H1 (cell line): ENCODE results near the gene APOBEC3G. TPM values are rescaled to one million over a fixed set of nuclear protein-coding genes. Genes with fewer than 3 reads are reported as not detected.
"Not testable (repeated sequence)": the region's sequence is repeated elsewhere in the genome, so short reads cannot be mapped to it uniquely, and the experiment has no call there.

ENCODE experiments used
- CTCF ChIA-PET: fragments of 300-600 bp; sonication (Branson Sonifier 250); formaldehyde crosslinking; loops from one replicate; lab custom pipeline; 2021; ENCODE audit not compliant: partially characterized antibody; lab: Charles Lee
- POLR2A ChIA-PET: fragments of 300-600 bp; sonication (Branson Sonifier 250); formaldehyde crosslinking; loops from one replicate; lab custom pipeline; 2021; ENCODE audit warnings: inconsistent platforms; ENCODE audit not compliant: partially characterized antibody; lab: Charles Lee
- DNase-seq, 2 experiments: peaks; one replicate each; pipeline versions ENCODE4 v3.0.0 to v3.0.0-alpha.2; 2010 to 2022; ENCODE audit warnings: low spot score in 2 of 2, low read depth in 1 of 2, mixed read lengths in 1 of 2
- FAIRE-seq: peaks from 2 replicates; lab custom pipeline; 2011; peaks lifted over from hg19 to GRCh38; lab: Jason Lieb, UNC
- H2AFZ ChIP-seq: 2 replicates; pipeline ENCODE4 v1.8.1; 2012; ENCODE audit warnings: low read length, inconsistent platforms
- H2AK5ac ChIP-seq: 2 replicates; pipeline ENCODE4 v1.6.1; 2013; ENCODE audit warnings: low read depth, low read length
- H2BK120ac ChIP-seq: replicated peaks from 2 replicates; pipeline ENCODE3; 2013; ENCODE audit warnings: low read depth, low read length, inconsistent platforms
- H2BK12ac ChIP-seq: 2 replicates; pipeline ENCODE4 v1.6.1; 2013; ENCODE audit warnings: low read depth, low read length
- H2BK15ac ChIP-seq: 2 replicates; pipeline ENCODE4 v1.6.1; 2013; ENCODE audit warnings: low read length
- H2BK20ac ChIP-seq: 2 replicates; pipeline ENCODE4 v1.6.1; 2013; ENCODE audit warnings: low read length
- H2BK5ac ChIP-seq: 2 replicates; pipeline ENCODE4 v1.6.1; 2013; ENCODE audit warnings: low read depth, low read length
- H3K14ac ChIP-seq: 2 replicates; pipeline ENCODE4 v1.6.1; 2013; ENCODE audit warnings: inconsistent platforms; ENCODE audit not compliant: insufficient read length
- H3K18ac ChIP-seq: 2 replicates; pipeline ENCODE4 v1.6.1; 2013; ENCODE audit warnings: low read length; ENCODE audit errors: extremely low read depth
- H3K23ac ChIP-seq: 2 replicates; pipeline ENCODE4 v1.6.1; 2013; ENCODE audit warnings: inconsistent platforms; ENCODE audit not compliant: insufficient read length
- H3K23me2 ChIP-seq: 2 replicates; pipeline ENCODE4 v1.6.1; 2013; ENCODE audit warnings: low read depth, low read length
- H3K27ac ChIP-seq: 2 replicates; pipeline ENCODE4 v1.6.1; 2011; ENCODE audit warnings: low read depth, low read length, inconsistent platforms
- H3K27me3 ChIP-seq, 4 experiments: replicated peaks in 1 of 4; 1 replicate in 1 of 4; 2 replicates in 3 of 4; pipeline versions ENCODE4 v1.6.1 to v1.8.1; 2011 to 2013; ENCODE audit warnings: low read length in 3 of 4, mild to moderate bottlenecking in 3 of 4, inconsistent platforms in 2 of 4, mixed read lengths in 2 of 4, moderate library complexity in 1 of 4; ENCODE audit not compliant: control insufficient read depth in 3 of 4, insufficient read depth in 3 of 4; ENCODE audit errors: extremely low read depth in 1 of 4
- H3K36me3 ChIP-seq, 4 experiments: 2 replicates each; pipeline versions ENCODE4 v1.6.1 to v1.8.1; 2011 to 2013; ENCODE audit warnings: mild to moderate bottlenecking in 4 of 4, low read length in 3 of 4, moderate library complexity in 2 of 4, control low read depth in 1 of 4, inconsistent platforms in 1 of 4; ENCODE audit not compliant: insufficient read depth in 4 of 4, control insufficient read depth in 2 of 4
- H3K4ac ChIP-seq: replicated peaks from 2 replicates; pipeline ENCODE3; 2013; ENCODE audit warnings: low read length, low read depth, mixed read lengths, inconsistent platforms; ENCODE audit not compliant: insufficient read length
- H3K4me1 ChIP-seq, 4 experiments: replicated peaks in 1 of 4; 1 replicate in 1 of 4; 2 replicates in 3 of 4; pipeline versions ENCODE4 v1.6.1 to v1.8.1; 2011 to 2013; ENCODE audit warnings: low read length in 3 of 4, inconsistent platforms in 2 of 4, mixed read lengths in 1 of 4; ENCODE audit not compliant: insufficient read depth in 4 of 4, control insufficient read depth in 3 of 4
- H3K4me2 ChIP-seq, 2 experiments: 2 replicates each; pipeline versions ENCODE4 v1.6.1 to v1.8.1; 2011 to 2013; ENCODE audit warnings: low read depth in 2 of 2, low read length in 2 of 2, control low read depth in 1 of 2, inconsistent platforms in 1 of 2, mild to moderate bottlenecking in 1 of 2; ENCODE audit not compliant: insufficient read depth in 1 of 2
- H3K4me3 ChIP-seq, 4 experiments: fragments of 200-600, 300-600 bp in 1 of 4; sonication (generic), shearing (Covaris generic), sonication (Bioruptor Twin) in 1 of 4; 2 replicates each; pipeline versions ENCODE4 v1.5.1 to v1.8.1; 2011 to 2016; ENCODE audit warnings: low read length in 4 of 4, low read depth in 3 of 4, control low read depth in 2 of 4, inconsistent platforms in 2 of 4, mild to moderate bottlenecking in 2 of 4, mixed read lengths in 1 of 4, moderate library complexity in 1 of 4; ENCODE audit not compliant: insufficient read depth in 2 of 4; ENCODE audit errors: extremely low read depth in 1 of 4
- H3K56ac ChIP-seq: replicated peaks from 2 replicates; pipeline ENCODE3; 2013; ENCODE audit warnings: low read depth, mild to moderate bottlenecking, mixed read lengths, low read length, inconsistent platforms; ENCODE audit not compliant: insufficient read length
- H3K79me1 ChIP-seq: 2 replicates; pipeline ENCODE4 v1.6.1; 2013; ENCODE audit warnings: low read depth, low read length, control low read depth
- H3K79me2 ChIP-seq, 2 experiments: 2 replicates each; pipeline versions ENCODE4 v1.6.1 to v1.8.1; 2012 to 2013; ENCODE audit warnings: low read length in 2 of 2, mild to moderate bottlenecking in 2 of 2, inconsistent platforms in 1 of 2; ENCODE audit not compliant: insufficient read depth in 2 of 2, control insufficient read depth in 1 of 2
- H3K9ac ChIP-seq, 4 experiments: replicated peaks in 1 of 4; 1 replicate in 1 of 4; 2 replicates in 3 of 4; pipeline versions ENCODE4 v1.6.1 to v1.8.1; 2011 to 2013; ENCODE audit warnings: low read depth in 3 of 4, low read length in 3 of 4, control low read depth in 2 of 4, mild to moderate bottlenecking in 2 of 4, moderate library complexity in 2 of 4, inconsistent platforms in 1 of 4; ENCODE audit errors: extremely low read depth in 1 of 4
- H3K9me3 ChIP-seq, 2 experiments: 2 replicates each; pipeline versions ENCODE4 v1.6.1 to v1.8.1; 2012 to 2013; ENCODE audit warnings: mild to moderate bottlenecking in 2 of 2, moderate library complexity in 2 of 2, control low read depth in 1 of 2, inconsistent platforms in 1 of 2, low read depth in 1 of 2, low read length in 1 of 2, mixed read lengths in 1 of 2; ENCODE audit not compliant: insufficient read depth in 2 of 2
- H4K20me1 ChIP-seq, 2 experiments: replicated peaks in 1 of 2; 2 replicates each; pipeline versions ENCODE3 to v1.8.1; 2011 to 2013; ENCODE audit warnings: inconsistent platforms in 2 of 2, low read length in 2 of 2, mild to moderate bottlenecking in 1 of 2; ENCODE audit not compliant: insufficient read depth in 2 of 2, control insufficient read depth in 1 of 2
- H4K5ac ChIP-seq: 2 replicates; pipeline ENCODE4 v1.6.1; 2013; ENCODE audit warnings: low read length, low read depth, mixed read lengths, inconsistent platforms; ENCODE audit not compliant: insufficient read length
- H4K8ac ChIP-seq: 2 replicates; pipeline ENCODE4 v1.8.0; 2013; ENCODE audit warnings: mild to moderate bottlenecking, moderate library complexity, low read length, inconsistent platforms; ENCODE audit not compliant: insufficient read depth; ENCODE audit errors: extremely low read depth
- H4K91ac ChIP-seq: replicated peaks from 2 replicates; pipeline ENCODE3; 2013; ENCODE audit warnings: low read length, mixed read lengths, inconsistent platforms; ENCODE audit not compliant: insufficient read length
- CBX8 ChIP-seq: fragments of 300-800, 300-1000 bp; sonication (generic); IDR thresholded peaks from 2 replicates; pipeline ENCODE4 v1.7.1; 2016; ENCODE audit warnings: low read depth, low read length, borderline replicate concordance
- FOSL1 ChIP-seq: IDR thresholded peaks from 2 replicates; pipeline ENCODE4 v1.6.1; 2011; ENCODE audit warnings: mild to moderate bottlenecking, low read depth, low read length, moderate library complexity; ENCODE audit not compliant: insufficient read depth
- MAFK ChIP-seq: IDR thresholded peaks from 2 replicates; pipeline ENCODE4 v1.6.1; 2012; ENCODE audit warnings: low read depth, mild to moderate bottlenecking, improper control_type of control experiment, low read length
- WGBS, 2 experiments: shearing (Covaris generic) in 1 of 2; methylation state at CpG; one replicate each; pipeline versions ENCODE4 v1.1.6 to v1.1.7; 2013 to 2015; ENCODE audit warnings: low lambda C conversion rate in 2 of 2, mixed read lengths in 2 of 2, inconsistent platforms in 1 of 2, low coverage in 1 of 2, missing lambda C conversion rate in 1 of 2; ENCODE audit not compliant: insufficient replicate concordance in 2 of 2, insufficient coverage in 1 of 2, insufficient read length in 1 of 2; ENCODE audit errors: extremely low coverage in 1 of 2, missing lambda C conversion rate in 1 of 2; 5-methylcytosine and 5-hydroxymethylcytosine counted together
- polyA plus RNA-seq, 7 experiments: library from polyadenylated mRNA; depleted of rRNA in 3 of 7; stranded (reverse) in 5 of 7; unstranded in 2 of 7; fragments of >200 nt in 5 of 7; fragments of 200-250 nt in 2 of 7; gene quantifications; 1 replicate in 5 of 7; 2 replicates in 1 of 7; 4 replicates in 1 of 7; pipeline versions ENCODE4 v1.2.1 to v1.2.3, GENCODE V29; 2011 to 2013; ENCODE audit warnings: missing spikeins in 2 of 7, mixed read lengths in 2 of 7
- total RNA-seq: library from RNA; stranded (reverse); fragmentation: NEBNext Ultra II Directional; extraction: Animal tissue kit (Norgen Biotek cat#: 25700); gene quantifications from 2 replicates; pipeline ENCODE4 v1.2.1, GENCODE V29; 2021

APOBEC3G gene
- total and polyA plus RNA-seq, 2 of the 8 experiments (the other 6 are each of a cell fraction or from before 2014, with no cell fraction given): 1.7 to 2.0 TPM

DNA sequence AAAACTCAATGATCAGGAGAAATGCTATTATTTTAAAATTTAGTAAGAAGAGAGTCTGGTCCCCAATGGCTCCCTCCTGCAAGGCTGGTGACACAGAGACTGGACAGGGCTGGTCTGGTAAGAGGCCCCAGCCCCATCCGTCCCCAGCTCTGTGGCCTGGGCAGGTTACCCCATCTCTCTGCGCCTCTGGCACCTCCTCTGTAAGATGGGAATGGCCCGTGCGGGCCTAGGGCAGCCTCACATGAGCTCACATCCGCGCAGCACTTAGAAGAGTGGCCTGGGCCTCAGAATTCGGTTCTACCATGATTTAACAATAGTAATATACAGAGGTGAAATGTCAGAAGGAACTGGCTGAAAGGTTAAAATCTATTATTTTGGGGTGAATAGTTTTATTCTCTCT lies 35.2 kb upstream of the APOBEC3G start (continued):
- no peak for TF ChIP-seq MAFK
- TF ChIP-seq FOSL1: no peak
- no peak for TF ChIP-seq CBX8

DNA sequence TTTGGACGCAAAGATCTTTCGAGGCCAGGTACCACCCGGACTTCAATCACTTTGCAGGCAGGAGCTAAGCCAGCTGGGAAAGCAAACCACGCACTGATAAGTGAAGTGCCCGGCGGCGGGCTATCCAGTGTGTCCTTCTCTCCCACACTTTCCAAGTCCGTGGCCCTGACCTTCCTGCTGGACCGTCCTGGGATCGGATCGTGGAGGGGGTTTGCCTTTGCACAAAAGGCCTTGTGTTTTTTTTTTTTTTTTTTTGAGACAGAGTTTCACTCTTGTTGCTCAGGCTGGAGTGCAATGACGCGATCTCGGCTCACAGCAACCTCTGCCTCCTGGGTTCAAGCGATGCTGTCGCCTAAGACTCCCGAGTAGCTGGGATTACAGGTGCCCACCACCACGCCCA lies 34.0 kb upstream of the APOBEC3G start:
- H3K23me2 ChIP-seq, H3K27ac ChIP-seq, H4K5ac ChIP-seq, H3K56ac ChIP-seq, POLR2A ChIA-PET, DNase-seq, FAIRE-seq, H2BK120ac ChIP-seq, H4K20me1 ChIP-seq, H3K18ac ChIP-seq, H3K79me2 ChIP-seq, H3K4ac ChIP-seq, H2BK20ac ChIP-seq, H2BK15ac ChIP-seq, H3K79me1 ChIP-seq, H3K9me3 ChIP-seq, H3K4me3 ChIP-seq, H2BK12ac ChIP-seq, H2BK5ac ChIP-seq, H4K8ac ChIP-seq, H3K27me3 ChIP-seq, H3K4me2 ChIP-seq, H2AK5ac ChIP-seq, H2AFZ ChIP-seq, H3K23ac ChIP-seq, H3K9ac ChIP-seq, H3K36me3 ChIP-seq, H3K14ac ChIP-seq, H4K91ac ChIP-seq: not testable (repeated sequence)
- CTCF ChIA-PET: interaction anchor here (0.7 to 2.0 kb wide), 4 partner anchors 14 to 91 kb away, joined by 3 to 5 read pairs (median 4); no protein-coding TSS in a partner anchor
- peaks cover 3 to 25% (median 14%) of the 10 kb centered on the region in 4 experiments for H3K4me1 ChIP-seq
- WGBS, 2 experiments: 96% methylated on average over 14 of the region's 18 CpGs; no CpG with 5 or more reads in 1 of the 2 experiments
